GM18909 (cell line): ENCODE measurements around the gene MASP1.

Experiments used
- ATAC-seq: cut with Tn5 transposase; IDR thresholded peaks from one replicate; pipeline ENCODE4 v1.9.1; 2021; ENCODE audit warnings: mild to moderate bottlenecking; ENCODE audit not compliant: unreplicated experiment, poor library complexity

MASP1 gene

GRCh38 chr3:187295316-187296034, 3.9 kb upstream of the MASP1 start:
- ATAC-seq = no peak

GRCh38 chr3:187293516-187294430, 2.2 kb upstream of the MASP1 start:
- no peak for ATAC-seq

- no peak for ATAC-seq
Observed at GRCh38 chr3:187292631-187293515, 1.3 kb upstream of the MASP1 start.

- no peak for ATAC-seq
Observed at GRCh38 chr3:187292181-187292580, 644 bp upstream of the MASP1 start.

GRCh38 chr3:187291001-187291511, 481 bp downstream of the MASP1 start:
- ATAC-seq = no peak

GRCh38 chr3:187290503-187290902, 1.0 kb downstream of the MASP1 start:
- ATAC-seq = no peak

GRCh38 chr3:187288855-187289605, 2.5 kb downstream of the MASP1 start:
- no peak for ATAC-seq

- ATAC-seq = no peak
Observed at GRCh38 chr3:187288131-187288854, 3.2 kb downstream of the MASP1 start.

- no peak for ATAC-seq
Observed at GRCh38 chr3:187287256-187287655, 4.3 kb downstream of the MASP1 start.

GRCh38 chr3:187286467-187287059, 5.0 kb downstream of the MASP1 start:
- ATAC-seq = no peak

GRCh38 chr3:187281191-187281714, 10.3 kb downstream of the MASP1 start:
- no peak for ATAC-seq

GRCh38 chr3:187280644-187281043, 10.9 kb downstream of the MASP1 start:
- no peak for ATAC-seq

- ATAC-seq = no peak
Observed at GRCh38 chr3:187277129-187277462, 14.4 kb downstream of the MASP1 start.

GRCh38 chr3:187276397-187277128, 15.0 kb downstream of the MASP1 start:
- no peak for ATAC-seq

- ATAC-seq = no peak
Observed at GRCh38 chr3:187274977-187275338, 16.6 kb downstream of the MASP1 start.

GRCh38 chr3:187274315-187274976, 17.1 kb downstream of the MASP1 start:
- ATAC-seq = no peak

GRCh38 chr3:187271582-187271981, 20.0 kb downstream of the MASP1 start:
- no peak for ATAC-seq
